C1 segment of cervical spinal cord (tissue), 14 donors: ENCODE measurements around the gene GHRH.

Experiments used
- DNase-seq, 14 donors: peaks; one replicate each; lab custom pipeline; 2025; lab: John Stamatoyannopoulos, UW

The GHRH gene

GRCh38 chr20:37238935-37239451, 22.6 kb downstream of the GHRH start:
- peak in 1 of 14 donors; percentile 80 for DNase-seq

- no peak for DNase-seq
These were observed 23.2 kb downstream of the GHRH start for GRCh38 chr20:37238426-37238825.

- DNase-seq, result no peak
These were observed 24.0 kb downstream of the GHRH start for GRCh38 chr20:37237656-37238055.

GRCh38 chr20:37236462-37236861, 25.2 kb downstream of the GHRH start:
- no peak for DNase-seq

GRCh38 chr20:37235065-37235464, 26.5 kb downstream of the GHRH start:
- no peak for DNase-seq

GRCh38 chr20:37234254-37234581, 27.4 kb downstream of the GHRH start:
- DNase-seq, result no peak

GRCh38 chr20:37233548-37234253, 27.9 kb downstream of the GHRH start:
- no peak for DNase-seq

- DNase-seq, result peak in 3 of 14 donors; percentile 5 to 29 (median 6)
These were observed 29.5 kb downstream of the GHRH start for GRCh38 chr20:37231947-37232630.

GRCh38 chr20:37230200-37230599, 31.4 kb downstream of the GHRH start:
- no peak for DNase-seq

- no peak for DNase-seq
These were observed 32.3 kb downstream of the GHRH start for GRCh38 chr20:37229357-37229756.

- no peak for DNase-seq
These were observed 33.0 kb downstream of the GHRH start for GRCh38 chr20:37228656-37229055.

- no peak for DNase-seq
These were observed 33.5 kb downstream of the GHRH start for GRCh38 chr20:37228082-37228481.

GRCh38 chr20:37226889-37227288, 34.7 kb downstream of the GHRH start:
- DNase-seq, result no peak

- no peak for DNase-seq
These were observed 36.5 kb downstream of the GHRH start for GRCh38 chr20:37225146-37225545.

- peak in 3 of 14 donors; percentile 12 to 21 (median 16) for DNase-seq
These were observed 38.6 kb downstream of the GHRH start for GRCh38 chr20:37223053-37223452.

GRCh38 chr20:37222086-37222485, 39.5 kb downstream of the GHRH start:
- no peak for DNase-seq

- DNase-seq, result no peak
These were observed 40.9 kb downstream of the GHRH start for GRCh38 chr20:37220731-37221130.

GRCh38 chr20:37219751-37220668, 41.6 kb downstream of the GHRH start:
- no peak for DNase-seq

GRCh38 chr20:37218976-37219375, 42.6 kb downstream of the GHRH start:
- no peak for DNase-seq

GRCh38 chr20:37218441-37218840, 43.2 kb downstream of the GHRH start:
- no peak for DNase-seq

- no peak for DNase-seq
These were observed 51.8 kb downstream of the GHRH start for GRCh38 chr20:37209661-37210314.

GRCh38 chr20:37209193-37209592, 52.4 kb downstream of the GHRH start:
- no peak for DNase-seq
